NCI-H345 (cell line): ENCODE results near the gene SLC5A9.
"Not testable (repeated sequence)": the region's sequence is repeated elsewhere in the genome, so short reads cannot be mapped to it uniquely, and the experiment has no call there.

Experiments used
- DNase-seq: peaks from one replicate; lab custom pipeline; 2025; lab: John Stamatoyannopoulos, UW

The SLC5A9 gene

DNA sequence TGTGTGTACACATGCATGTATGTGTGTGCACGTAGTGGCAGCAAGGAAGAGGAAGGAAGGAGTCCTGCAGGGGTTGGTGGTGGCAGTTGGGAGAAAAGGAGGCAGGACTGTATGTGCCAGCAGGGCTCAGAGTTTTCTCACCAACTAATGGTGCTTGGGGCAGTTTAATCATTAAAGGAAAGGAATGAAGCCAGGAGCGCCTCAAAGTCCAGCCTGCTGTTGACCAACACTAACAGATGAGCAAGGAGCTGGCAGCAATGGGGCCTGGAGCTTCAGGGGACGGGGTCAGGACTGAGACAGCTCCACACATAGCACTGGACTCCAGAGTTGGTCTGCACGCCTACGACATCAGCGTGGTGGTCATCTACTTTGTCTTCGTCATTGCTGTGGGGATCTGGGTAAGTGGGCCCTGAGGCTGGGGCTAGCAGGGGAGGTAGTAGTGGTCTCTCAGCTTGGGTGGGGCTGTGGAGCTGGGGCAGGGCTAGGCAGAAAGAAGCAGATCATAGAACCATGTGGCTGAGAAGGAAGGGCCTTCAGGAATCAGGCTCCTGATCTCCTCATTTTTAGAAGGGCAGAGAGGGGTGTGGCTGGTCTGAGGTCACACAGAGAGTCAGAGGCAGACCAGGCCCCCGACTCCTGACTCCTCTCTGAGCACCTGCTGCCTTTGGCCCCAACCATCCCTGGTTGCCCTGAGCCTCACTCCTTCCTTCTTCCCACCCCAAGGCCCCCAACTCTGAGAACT is at the start of gene SLC5A9:
Gene SLC5A9, plus strand, starts transcription at position 216 of the 742 bp plus-strand sequence. Its CDS starts 21 bp downstream, at position 237.
- no peak for DNase-seq

DNA sequence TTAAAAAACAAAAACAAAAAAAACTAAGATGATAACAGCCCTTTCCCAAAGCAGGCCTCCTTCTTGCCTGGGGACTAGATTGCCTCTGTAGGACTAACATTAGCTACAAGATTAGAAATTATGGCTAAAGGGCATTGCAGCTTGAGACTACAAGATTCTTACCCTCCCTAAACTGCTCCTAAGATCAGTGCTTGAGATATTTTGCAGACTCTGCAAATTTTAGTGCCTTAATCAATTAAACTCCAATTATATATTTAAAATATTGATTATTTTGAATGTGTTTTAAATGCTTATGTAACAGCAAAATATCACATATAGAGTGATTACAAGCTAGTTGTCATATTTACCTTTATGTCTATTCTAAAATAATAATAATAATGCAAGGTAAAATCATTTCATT is 47.4 kb upstream of the SLC5A9 start:
- DNase-seq, result no peak

DNA sequence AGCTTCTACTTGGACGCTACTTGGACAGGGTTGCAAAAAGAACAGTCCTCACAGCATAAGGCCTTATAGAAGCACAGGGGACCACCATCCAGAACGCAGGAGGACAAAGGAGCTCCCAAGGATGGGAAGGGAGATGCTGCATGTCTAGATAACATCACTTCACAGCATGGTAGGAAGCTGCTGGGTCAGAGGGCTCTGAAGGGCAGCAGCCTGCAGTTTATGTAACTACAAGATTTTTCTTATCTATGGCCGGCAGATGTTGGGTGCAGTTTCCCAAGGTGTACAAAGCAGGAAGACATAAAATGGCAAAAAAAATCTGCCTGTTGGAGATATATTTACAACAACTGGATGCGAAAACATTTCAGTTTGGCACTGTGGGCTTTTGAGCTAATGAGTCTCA is 45.3 kb upstream of the SLC5A9 start:
- no peak for DNase-seq

DNA sequence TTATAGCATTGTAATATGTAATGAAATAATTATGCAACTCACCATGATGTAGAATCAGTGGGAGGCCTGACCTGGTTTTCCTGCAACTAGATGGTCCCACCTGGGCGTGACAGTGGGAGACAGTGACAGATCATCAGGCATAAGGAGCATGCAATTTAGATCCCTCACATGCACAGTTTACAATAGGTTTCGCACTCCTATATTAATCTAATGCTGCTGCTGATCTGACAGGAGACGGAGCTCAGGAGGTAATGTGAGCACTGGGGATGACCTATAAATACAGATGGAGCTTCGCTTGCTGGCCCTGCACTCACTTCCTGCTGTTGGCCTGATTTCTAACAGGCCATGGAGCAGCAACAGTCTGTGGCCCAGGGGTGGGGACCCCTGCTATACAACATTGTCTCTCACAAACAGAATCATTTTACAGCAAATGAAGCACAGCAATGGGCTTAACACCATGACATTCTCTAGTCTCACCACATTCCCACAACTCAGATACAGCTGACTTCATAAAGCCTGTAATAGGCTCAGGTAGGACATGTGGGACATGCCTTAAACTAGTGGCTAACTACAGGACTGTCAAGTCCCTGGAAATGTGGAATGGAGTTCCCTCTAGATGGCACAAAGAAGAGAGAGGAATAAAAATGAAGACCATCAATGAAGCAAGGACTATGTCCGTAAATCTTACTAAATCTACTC is 40.7 kb upstream of the SLC5A9 start:
- no peak for DNase-seq

DNA sequence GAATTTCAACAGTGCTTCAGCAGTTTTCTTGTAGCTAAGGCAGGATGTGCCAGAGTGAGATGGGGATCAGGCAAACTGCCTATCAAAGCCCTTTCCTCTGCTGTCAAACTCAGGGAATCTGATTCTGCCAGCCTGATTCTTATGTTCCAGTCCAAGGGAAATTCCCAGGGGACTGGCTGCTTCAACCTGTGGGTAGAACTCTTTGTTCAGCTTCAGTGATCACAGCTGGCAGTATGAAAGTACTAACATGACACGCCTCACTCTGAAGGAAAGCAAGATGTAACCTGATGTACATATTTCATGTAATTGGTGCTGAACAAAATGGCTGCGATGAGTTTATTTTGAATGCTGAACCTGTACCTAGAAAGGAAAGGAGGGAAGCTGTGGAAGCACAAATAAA is 40.1 kb upstream of the SLC5A9 start:
- peak; percentile 79 for DNase-seq

DNA sequence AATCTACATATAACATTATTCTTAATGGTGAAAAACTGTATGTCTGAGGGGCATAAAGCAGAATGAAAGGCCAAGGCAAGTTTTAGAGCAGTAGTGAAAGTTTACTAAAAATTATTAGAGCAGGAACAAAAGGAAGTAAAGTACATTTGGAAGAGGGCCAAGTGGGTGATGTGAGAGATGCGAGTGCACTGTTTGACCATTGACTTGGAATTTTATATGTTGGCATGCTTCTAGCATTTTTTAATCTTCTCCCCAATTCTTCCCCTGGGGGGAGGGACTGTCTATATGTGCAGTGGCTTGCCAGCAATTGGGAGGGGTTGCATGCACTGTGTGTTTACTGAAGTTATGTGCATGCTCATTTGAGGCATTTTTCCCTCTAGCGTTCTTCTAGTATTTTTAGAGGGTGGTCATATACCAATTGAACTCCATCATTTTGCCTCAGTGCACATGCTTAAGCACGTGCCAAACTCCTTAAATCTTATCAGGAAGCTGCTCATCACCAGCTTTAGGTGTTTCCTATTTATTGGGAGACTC is 36.1 kb upstream of the SLC5A9 start:
- no peak for DNase-seq

DNA sequence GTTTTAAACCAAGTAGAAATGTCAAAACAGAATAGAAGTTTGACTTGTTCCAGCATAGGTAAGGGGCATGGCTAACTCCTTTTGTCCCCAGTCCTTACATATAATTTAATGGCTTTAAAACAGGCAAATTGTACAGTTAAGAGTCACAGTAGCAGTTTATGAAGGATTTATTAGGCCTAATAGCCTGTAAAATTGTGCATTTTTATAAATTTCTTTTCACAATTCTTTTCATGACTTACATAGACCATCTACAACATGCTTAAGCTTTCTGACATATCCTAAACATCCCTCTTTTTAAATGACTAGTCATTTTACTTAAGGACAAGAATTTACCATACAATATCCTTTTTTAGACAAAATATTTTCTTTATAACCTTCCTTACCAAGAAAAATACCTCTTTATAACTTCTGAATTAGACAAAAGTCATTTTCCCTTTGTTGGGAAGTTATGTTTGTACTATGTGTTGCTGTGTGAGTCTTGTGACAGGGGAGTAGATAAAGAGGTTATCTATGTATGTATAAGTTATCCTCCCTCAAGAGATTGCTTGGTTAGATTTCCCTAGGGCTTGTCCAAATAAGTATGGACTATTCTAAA is 34.5 kb upstream of the SLC5A9 start:
- DNase-seq, result no peak

DNA sequence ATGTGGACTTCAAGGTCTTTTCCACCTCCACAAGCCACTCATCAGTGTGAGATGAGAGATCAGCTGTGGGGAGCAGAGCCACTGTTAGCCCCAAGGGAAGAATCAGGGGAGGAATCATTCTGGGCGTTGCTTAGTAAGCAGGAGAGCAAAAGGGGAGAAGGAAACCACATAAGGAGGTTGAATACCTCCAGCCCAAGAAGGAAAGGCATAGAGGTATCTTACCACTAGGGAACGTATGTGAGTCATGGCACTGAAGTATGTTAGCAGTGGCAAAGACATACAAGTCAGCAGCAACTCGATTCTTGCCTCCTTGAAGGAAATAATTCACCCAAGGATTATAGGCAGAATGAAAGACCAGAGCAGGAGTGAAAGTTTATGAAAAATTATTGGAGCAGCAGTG is 31.6 kb upstream of the SLC5A9 start:
- DNase-seq, result no peak

DNA sequence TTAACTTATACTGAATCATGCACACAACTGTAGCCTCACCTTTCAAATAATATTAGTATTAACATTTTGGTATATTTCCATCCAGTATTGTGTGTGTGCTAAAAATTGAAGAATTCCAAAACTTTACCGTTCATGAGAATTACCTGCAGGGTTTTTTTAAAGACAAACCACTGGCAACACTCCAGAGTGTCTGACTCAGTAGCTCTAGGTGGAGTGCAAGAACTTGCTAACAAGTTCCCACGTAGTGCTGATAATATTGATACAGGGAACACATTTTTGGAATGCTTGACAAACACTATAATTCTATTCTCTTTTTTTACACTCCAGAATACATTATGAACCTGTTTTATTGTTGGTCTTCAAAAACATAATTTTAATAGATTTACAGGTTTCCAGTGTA is 27.7 kb upstream of the SLC5A9 start:
- DNase-seq, result no peak

DNA sequence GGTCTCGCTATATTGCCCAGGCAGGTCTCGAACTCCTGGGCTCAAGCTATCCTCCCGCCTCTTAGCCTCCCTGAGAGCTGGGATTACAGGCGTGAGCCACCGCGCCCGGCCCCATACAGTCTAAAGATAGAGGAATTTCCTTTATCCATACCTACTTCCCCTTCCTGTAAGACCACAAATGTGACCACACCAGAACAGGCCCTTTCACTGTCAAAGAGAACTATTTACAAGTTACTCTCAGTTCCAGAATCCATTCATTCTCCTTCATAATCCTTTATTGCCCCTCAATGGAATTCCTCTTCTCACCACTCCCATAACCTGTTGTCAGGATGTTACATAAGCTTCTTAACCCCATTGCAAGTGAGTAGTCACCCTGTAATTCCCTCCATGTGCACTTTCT is 26.3 kb upstream of the SLC5A9 start:
- DNase-seq, result no peak

DNA sequence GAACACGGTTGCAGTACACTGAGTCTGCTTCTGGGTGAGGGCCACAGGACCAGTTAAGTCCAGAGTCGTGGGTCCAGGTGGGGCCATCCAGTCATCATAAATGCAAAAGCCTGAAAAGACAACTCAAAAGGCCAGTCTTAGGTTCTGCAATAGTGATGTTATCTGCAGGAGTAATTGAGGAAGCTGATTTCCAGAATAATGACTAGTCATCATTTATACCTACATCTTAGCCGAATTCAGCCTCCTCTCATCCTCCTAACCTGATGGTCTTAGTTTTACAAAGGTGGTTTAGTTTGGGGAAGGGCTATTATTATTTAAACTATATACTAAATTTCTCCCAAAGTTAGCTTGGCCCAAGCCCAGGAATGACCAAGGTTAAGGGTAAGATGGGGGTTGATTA is 23.5 kb upstream of the SLC5A9 start:
- no peak for DNase-seq

DNA sequence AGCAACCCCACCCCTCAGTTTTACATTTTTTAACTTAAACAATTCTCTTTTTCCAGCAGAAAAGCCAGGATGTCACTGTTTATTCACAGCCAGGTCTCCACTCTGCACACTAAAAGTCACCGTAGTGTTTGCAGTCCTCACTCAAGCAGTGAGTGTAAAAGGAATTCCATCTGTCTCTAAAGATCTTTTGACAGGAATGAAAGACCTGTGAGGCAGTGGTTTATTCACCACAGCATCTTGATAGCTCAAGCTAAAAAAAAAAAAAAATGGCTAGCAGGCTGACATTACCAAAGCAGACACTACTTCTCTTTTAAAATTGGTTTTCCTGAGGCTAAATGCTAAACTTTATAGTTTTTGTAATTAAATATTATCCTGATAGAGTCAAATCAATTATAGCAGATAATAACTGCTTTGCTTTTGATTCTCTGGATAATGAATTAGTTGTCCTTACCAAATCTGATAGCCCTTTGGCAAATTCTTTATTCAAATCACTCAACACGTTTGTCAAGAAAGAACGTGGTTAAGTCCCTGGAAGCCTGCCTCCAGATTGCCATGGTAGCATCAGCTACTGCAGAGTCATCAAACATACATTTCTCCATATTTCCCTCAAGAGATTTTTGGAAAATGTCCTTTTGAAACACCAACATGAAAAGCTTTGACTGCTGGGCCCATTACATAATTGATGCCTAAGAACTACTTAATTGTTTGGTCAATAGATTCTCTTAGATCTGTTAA is 22.2 kb upstream of the SLC5A9 start:
- DNase-seq, result no peak

DNA sequence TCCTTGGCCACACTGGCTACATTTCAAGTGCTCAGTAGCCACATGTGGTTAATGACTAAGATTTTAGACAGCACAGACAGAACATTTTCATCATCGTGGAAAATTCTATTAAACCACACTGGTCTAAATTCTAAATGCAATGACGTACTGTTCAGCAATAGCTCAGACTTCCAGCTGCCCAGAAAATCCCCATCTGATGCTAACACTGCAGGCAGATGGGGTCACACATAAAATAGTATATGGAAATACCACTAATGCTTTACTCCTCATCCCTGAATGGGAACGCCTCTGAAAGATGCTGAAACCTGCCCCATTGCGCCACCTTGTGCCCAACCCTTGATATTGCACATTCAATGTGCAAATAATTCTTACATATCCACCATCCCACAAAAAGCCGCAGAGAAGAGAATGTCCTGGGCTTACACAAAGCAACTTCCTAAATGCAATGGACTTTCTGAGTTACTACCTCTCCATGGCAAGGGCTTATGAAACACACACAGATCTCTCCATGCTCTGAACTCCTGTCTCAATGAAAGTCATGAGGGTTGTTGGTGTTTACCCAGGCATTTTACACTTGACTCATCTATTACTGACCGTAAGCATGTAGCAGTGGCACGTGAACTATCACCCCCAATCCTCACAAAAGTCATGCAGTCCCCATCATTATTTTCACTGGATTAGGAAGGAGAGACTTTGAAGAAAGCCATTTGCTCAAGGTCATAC is 20.3 kb upstream of the SLC5A9 start:
- DNase-seq, result peak; percentile 71

DNA sequence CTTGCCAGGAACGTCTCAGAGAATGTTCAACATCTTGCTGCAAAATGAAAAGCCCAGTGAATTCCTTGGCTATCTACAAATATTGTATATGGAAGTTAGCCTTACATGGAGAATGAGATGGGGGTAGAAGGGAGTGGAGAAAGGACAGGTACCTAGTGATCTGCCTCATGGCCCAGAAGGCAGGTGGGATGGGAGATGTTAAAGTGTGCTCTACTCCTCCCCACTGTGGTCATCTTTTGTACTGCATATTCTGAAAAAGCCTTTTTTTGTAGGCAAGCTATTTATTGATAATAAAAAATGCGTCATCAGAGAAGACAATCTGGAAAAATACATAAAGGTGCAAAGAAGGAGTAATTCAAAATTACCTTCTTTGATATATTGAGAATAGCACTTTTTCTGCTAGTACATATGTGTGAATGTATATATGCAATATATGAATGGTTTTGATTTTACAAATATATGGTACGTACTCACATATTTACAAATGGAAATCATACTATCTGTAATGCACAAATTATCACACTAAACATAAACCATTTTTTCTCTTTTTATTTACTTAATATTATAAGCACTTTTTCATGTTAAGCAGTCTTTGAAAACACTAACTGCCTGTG is 19.1 kb upstream of the SLC5A9 start:
- peak; percentile 40 for DNase-seq

DNA sequence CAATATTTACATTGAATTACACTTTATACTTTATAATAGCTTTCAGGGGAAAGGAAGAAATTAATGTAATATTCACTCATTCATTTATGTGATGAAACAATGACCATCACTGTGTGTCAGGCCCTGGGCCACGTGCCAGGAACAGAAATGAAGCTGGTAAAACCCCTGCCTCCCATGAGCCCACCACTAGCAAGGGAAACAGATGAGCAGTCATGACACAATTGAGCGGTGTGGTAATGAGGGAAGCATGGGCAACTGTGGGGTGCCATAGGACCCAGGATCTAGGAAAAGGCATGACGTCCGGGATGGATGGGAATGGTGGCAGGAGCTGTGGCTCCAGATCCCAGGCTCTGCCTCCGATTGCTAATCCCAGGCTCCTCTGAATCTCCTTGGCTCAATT is 17.0 kb upstream of the SLC5A9 start:
- no peak for DNase-seq

DNA sequence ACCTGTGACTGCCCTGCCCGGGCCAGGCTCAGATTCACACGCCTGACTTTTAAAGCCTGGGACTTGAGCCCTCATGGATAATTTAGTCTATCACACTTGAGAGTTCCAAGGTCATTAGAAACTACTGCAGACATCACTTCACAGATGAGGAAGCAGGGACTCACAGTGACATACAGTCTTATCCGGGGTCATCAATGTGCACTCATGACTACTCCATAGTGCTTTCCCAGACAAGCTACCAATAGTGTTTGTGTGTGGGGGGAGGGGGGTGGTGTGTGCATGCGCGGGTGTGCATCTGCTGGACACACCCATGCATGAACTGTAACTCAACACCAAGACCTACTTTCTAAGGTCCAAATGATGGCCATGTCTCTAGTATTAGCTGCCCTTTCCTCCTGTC is 16.1 kb upstream of the SLC5A9 start:
- no peak for DNase-seq

DNA sequence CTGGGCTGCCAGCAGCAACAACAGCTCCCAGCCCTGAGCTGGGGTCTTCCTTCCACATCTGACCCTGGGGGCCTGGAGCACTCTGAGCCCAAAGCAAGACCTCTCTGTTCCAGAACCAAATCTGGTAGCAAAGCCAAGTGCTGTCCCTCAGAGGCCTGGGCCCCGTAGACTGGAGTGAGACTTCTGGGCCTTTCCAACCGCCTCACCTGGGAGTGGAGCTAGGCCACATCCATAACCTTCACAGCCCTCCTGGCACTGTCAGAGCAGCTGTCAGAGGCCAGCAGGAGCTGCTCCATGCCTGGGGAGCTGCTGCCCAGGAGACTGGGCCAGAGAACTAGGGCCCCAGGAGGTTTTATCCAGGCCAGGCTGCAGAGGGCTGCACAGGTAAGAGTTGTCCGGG is 15.4 kb upstream of the SLC5A9 start:
- no peak for DNase-seq

DNA sequence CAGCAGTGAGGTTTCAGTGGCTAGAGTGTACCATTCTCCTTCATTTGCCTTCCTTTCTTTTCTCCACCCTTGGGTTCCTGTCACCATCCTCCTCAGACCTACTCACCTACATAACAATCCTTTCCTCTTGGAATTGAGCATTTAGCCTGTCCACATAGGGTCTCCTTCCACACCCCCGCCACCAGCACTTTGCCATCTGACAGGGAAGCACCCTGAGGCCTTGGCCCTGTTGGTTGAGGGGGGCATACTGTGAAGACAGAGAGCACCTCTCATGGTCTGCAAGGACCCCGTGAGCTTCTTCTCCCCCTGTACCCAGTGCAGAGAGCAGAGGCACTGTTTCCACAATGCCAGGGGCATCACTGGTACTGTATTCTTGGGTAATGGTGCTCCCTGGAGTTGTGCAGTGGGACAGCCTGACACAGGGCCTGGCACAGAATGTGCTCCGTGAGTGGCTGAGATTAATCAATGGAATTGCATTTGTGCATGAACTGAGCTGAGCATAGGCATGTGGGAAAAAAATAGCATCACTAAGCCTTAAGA is 14.9 kb upstream of the SLC5A9 start:
- DNase-seq, result no peak

DNA sequence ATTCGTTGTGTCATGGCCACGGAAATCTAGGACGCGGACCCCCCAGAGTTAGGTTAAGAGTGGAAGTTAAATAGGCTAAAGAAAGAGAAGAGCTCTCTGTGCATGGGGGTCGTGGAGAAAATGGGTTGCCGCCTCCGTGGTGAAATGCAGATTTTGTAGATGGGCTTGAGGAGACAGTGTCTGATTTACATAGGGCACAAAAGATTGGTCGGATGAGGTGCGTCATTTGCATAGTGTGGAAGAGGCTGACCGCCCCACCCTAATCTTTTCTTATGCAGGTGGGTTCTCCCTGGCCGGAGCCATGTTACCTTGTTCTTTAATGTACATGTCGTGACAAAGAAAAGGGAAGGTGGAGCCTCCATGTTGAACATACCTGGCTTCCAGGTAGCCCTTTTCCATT is 14.3 kb upstream of the SLC5A9 start:
- DNase-seq, result no peak

DNA sequence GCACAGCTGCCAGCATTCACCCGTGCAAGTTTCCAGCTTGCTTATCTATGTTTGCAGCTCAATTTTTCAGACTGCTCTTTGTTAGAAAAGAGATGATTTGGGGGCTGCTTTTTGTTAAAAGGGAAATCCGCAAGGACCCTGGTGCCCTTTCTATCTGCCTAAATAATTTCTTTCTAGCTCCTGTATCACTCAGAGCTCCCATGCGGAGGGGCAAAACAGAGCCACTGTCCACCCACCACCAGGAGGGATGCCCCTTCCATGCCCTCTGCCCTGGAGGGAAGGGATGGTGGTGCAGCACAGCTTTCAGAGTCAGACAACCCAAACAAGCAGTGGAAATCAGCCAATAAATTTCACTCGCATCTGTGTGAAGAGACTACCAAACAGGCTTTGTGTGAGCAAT is 13.9 kb upstream of the SLC5A9 start:
- DNase-seq, result no peak

DNA sequence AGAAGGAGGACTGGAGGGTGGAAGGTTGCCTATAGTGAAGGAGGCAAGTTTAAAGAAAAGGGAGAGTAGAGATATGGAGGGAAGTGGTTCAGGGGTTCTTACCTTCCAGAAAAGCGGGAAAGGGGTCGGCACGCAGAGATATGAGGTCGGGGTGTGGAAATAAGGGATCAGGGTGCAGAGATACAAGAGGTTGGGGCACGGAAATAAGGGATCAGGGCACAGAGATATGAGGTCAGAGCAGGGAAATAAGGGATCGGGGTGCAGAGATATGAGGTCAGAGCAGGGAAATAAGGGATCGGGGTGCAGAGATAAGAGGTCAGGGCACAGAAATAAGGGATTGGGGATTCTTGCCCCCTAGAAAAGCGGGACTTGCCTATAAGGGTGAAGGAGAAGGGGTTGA is 9.1 kb upstream of the SLC5A9 start:
- DNase-seq, result not testable (repeated sequence)
